Adipose tissue (tissue), 3 donors: ENCODE results near the gene SP2. TPM values are rescaled to one million over a fixed set of nuclear protein-coding genes. Genes with fewer than 3 reads are reported as not detected.
A peak's percentile ranks its signal among the peaks of the same experiment; 100 is the strongest.

Experiments
- H3K27ac ChIP-seq: one replicate; pipeline ENCODE4 v1.5.1; 2013; ENCODE audit warnings: low read depth, low read length
- WGBS, 3 donors: extraction: QIAGEN DNeasy Blood & Tissue Kit; methylation state at CpG; one replicate each; pipeline ENCODE4 v1.1.7; 2013; 5-methylcytosine and 5-hydroxymethylcytosine counted together
- polyA plus RNA-seq, 3 donors: library from polyadenylated mRNA; stranded (reverse); fragments of 200-250 nt; gene quantifications; one replicate each; pipeline ENCODE4 v1.2.3, GENCODE V29; 2013
- donor health status: healthy with polysubstance abuse.
- donor health status: Bipolar disorder and iron deficiency.
- donor health status: healthy.

SP2 gene
- polyA plus RNA-seq, 3 donors = 7.2 to 15.7 (median 9.2) TPM

DNA sequence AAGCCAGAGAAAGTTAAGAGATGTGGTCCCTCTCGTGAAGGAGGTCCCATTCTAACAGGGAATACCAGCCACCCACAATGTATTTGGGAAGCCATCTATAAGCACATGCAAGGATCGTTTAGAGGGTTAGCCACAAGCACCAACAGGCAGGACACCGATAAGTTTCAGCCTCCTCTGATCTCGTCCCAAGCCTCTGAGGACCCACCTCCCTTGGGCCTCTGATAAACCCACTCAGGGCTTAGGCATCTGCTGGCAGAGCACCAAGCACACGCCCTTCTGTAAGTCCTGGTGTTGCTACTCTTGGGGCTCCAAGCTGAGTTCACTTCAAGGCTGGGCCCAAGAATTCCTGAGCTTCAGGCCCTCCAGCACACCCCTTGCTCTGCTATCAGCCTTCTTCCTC, 39.9 kb downstream of the SP2 start:
- H3K27ac ChIP-seq = no peak overlapping the region
- WGBS, 3 donors = 78 to 80% (median 79%) methylated on average over 5 of the region's 5 CpGs

DNA sequence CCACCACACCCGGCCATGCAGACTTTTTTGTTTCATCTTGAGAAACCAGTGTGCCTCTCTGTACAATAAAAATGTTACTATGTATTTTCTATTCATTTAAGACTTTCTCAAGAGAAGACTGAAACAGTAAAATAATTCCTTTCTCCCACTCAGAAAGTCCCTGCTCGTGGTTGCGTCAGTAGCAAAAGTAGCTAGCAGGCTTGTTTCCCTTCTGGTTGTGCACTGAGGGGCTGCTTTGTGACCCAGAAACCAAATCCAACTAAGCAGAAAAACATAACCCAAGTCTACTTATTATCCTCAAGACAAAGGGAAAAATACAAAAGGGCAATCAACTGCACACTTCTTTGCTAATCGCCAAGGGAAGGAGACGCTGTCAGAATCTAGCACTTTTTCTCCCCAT, 41.9 kb downstream of the SP2 start:
- WGBS, 3 donors = 80 to 95% (median 89%) methylated on average over 5 of the region's 5 CpGs
- H3K27ac ChIP-seq = no peak overlapping the region

DNA sequence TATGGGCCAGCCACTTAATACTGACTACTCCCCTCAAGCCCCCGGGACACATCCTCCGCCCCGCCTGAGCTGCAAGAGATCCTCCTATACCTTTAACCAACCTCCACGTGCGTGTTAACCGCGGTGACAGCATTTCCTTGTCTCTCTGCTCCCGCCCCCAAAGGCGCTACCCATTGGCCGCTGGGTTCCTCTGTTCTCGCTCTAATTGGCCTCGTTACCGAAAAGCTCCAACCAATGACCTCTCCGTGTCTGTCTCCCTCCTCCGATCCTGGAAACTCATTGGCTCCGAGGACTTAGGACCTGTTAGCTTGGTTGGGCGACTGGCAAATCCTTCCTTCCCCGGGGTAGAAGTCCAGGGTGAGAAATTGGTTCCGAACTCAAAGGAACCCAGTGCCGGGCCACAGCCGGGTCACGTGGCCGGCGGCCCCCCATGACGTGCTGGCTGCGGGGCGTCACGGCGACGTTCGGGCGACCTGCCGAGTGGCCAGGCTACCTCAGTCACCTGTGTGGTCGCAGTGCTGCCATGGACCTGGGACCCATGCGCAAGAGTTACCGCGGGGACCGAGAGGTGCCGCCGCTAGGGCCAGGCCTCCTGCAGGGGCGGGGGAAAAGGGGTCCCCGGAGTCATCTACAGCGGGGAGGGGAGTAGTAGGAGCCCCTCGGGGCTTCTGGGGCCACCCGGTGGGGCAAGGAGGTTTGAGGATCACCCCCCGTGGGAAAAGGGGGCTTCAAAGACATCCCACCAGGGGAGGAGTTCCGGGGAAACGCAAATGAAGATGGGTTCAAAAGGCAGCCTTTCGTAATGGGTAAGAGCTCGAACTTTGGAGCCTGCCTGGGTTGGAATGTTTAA, 45.4 kb downstream of the SP2 start, which contains the start of gene PNPO:
TSS of gene PNPO (plus strand) at position 326 of the 850 bp plus-strand sequence. CDS start at position 431, 105 bp downstream.
- peak within 1 kb of the TSS; percentile 2 for H3K27ac ChIP-seq
- WGBS, 3 donors = 1 to 3% (median 1%) methylated on average over 50 of the region's 50 CpGs

DNA sequence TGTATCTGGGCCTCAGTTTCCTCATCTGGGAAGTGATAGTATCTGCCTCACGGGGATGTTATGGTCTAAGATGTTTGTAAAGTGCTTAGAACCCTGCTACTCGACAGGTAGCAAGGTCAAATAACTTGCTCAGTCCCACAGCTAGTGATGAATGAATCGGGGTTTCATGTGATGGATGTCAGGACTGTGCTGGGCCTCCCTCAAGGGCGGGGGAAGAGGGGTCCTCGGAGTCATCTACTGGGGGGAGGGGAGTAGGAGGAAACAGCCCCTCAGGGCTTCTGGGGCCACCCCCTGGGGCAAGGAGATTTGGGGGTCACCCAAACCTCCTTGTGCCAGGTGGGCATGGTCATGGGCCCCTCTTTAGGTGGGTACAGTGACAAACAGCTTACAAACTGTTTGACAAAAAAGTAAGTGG, 46.1 kb downstream of the SP2 start:
- no peak overlapping the region for H3K27ac ChIP-seq
- WGBS, 3 donors = 7 to 9% (median 7%) methylated on average over 5 of the region's 5 CpGs

DNA sequence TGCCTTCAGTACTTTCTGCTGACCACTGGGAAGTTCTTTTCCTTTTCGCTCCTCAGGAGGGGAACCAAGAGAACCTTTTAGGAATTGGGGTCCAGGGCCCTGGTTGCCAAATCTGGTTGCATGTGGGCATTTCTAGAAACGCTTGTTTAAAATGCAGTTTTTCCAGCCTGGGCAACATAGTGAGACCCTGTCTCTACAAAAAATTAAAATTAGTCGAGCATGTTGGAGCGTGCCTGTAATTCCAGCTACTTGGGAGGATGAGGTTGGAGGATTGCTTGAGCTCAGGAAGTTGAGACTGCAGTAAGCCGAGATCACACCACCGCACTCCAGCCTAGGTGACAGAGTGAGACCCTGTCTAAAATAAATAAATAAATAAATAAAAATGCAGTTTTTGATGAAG, 46.5 kb downstream of the SP2 start:
- 71 to 90% (median 75%) methylated on average over 5 to 6 of the region's 6 CpGs for WGBS, 3 donors
- H3K27ac ChIP-seq = no peak overlapping the region

DNA sequence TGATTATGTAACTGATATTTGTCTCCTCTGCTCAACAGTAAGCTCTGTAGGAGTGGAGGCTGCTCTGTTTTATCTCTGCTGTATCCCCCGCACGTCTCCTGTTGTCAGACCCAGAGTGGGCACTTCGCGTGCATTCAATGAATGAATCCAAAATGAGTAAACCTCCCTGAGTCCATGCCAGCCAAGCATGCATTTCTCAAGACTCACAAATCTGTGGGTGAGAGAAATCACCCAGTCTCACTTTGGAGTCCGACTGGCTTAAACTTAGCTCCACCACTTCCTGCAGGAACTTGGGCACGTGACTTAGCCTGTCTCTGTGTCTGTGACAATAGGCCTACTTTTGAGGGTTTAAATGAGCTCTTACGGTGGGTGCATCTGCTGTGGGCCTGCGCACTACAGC, 49.0 kb downstream of the SP2 start:
- H3K27ac ChIP-seq = no peak overlapping the region
- 62 to 84% (median 63%) methylated on average over 8 of the region's 8 CpGs for WGBS, 3 donors

DNA sequence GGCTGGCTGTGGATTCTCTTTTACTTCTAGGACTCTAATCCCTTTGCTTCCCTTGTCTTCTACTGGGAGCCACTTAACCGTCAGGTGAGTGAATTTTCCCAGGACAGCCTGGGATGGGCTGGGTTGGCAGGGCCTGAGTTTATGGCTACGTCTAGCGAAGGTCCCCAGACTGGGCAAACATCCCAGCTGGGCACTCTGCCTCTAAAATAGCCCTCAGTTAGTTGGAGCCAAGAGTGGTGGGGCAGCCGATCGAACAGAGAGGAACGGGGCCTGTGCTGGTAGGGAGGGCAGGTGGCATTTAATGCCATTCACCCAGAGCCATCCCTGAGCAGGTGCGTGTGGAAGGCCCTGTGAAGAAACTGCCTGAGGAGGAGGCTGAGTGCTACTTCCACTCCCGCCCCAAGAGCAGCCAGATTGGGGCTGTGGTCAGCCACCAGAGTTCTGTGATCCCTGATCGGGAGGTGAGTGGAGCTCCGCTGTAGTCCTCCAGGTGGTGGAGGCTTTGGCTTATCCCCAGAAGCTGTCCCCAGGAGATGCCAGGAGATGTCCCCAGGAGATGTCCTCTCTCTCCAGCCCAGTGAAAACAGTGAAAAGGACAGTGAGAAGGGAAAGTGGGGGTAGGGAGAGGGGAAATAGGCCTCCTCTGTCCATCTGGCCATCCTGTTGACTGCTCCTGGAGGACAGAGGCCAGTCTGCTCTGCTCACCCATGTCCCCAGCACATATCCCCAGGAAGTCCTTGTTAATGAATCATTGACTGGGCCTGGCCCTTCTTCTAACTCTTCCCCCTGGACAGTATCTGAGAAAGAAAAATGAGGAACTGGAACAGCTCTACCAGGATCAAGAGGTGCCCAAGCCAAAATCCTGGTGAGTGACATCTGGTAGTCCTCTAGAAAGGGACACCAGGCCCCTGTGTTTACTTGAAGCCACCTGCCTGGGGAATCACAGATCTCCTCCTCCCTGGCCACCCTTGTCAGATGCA, 49.8 kb downstream of the SP2 start:
- WGBS, 3 donors = 42 to 88% (median 87%) methylated on average over 10 of the region's 10 CpGs

DNA sequence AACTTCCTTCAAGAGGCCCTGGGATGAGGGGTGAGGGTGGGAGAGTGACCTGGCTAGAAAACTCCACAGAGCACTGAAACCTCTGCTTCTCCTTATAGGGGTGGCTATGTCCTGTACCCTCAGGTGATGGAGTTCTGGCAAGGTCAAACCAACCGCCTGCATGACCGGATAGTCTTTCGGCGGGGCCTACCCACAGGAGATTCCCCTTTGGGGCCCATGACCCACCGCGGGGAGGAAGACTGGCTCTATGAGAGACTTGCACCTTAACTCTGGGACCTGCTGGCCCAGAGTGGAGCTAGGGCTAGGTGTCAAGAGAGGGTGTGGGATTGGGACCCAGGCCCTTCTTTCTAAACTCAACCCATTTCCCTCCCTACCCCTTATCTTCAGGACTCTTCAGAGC, 50.5 kb downstream of the SP2 start:
- WGBS, 3 donors = 90 to 94% (median 93%) methylated on average over 6 of the region's 6 CpGs

More for the DNA sequence above, 49.8 kb downstream of the SP2 start:
- H3K27ac ChIP-seq = no peak overlapping the region

DNA sequence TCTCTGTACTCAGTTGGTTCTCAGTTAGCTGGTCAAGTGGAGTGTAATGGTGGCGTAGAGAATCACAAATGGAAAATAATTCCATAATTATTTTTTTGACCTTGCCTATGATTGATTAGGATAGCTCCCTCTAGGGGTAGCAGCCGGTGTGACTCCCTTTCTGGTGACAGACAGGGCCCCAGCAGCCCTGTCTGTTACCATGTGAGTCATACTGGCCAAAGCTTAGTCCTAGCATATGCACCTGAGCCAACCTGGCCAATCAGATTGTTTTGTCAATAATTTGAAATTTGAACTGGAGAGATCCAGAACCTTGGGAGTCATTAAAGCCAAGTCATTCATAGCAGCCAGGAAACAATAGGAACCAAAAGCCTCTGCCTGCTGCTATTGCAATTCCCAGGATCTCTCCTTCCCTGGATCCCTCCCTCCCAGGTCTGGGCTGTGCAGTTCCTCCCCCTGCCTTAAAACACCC, 50.9 kb downstream of the SP2 start:
- H3K27ac ChIP-seq = no peak overlapping the region
- WGBS, 3 donors = 10 to 25% (median 24%) methylated on average over 2 of the region's 2 CpGs

More for the DNA sequence above, 50.5 kb downstream of the SP2 start:
- no peak overlapping the region for H3K27ac ChIP-seq

DNA sequence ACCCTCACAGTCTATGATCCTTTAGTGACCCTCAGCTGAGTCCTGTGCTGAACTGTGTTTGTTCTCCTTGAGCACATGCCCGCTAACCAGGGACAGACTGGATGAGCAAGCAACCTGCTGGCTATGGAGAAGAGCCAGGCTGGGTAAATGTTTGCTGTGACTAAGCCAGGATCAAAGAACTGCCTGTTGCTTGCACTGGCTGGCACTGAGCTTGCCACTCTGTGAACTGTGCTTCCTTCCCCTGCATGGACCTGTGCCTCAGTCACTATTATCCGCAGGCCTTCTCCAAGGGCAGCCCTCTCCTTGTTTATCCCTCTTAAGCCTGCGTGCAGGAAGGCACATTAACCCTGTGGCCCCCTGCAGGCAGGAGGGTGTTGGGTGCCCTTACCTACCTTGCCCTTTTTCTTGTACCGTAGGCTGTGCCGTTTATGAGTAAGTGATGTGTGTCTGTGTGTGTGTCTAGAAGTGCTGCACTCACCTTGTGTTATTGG, 52.7 kb downstream of the SP2 start:
- H3K27ac ChIP-seq = no peak overlapping the region
- WGBS, 3 donors = 7 to 48% (median 43%) methylated on average over 5 of the region's 5 CpGs

DNA sequence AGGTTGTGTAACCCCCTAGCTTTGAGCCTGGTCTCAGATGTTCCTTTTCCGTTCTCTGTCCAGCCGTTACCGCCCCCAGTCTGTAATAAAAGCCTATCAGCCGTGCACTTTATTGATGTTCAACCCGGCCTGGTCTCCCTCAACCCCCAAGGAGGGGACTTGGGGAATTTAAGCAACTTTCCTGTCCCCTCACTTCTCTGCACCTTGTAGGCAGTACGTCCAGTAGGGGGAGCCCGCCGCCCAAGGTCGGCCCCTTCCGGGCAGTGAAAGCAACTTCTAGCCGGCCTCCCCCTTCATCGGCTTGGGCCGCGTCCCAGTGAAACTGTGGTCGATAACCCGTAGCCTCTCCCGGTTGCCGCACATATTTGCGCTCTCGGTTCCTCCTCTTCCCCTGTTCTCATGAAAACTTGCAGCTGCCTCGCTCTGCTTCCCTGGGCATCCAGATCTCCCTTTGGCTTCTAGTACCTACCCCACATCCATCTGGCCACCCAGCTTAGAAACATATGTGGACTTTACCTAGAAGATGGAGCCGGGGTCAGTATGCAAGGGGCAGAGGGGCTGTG, 53.2 kb downstream of the SP2 start:
- H3K27ac ChIP-seq = no peak overlapping the region
- whole genome bisulfite sequencing, 3 donors = 2 to 4% (median 3%) methylated on average over 22 of the region's 22 CpGs

DNA sequence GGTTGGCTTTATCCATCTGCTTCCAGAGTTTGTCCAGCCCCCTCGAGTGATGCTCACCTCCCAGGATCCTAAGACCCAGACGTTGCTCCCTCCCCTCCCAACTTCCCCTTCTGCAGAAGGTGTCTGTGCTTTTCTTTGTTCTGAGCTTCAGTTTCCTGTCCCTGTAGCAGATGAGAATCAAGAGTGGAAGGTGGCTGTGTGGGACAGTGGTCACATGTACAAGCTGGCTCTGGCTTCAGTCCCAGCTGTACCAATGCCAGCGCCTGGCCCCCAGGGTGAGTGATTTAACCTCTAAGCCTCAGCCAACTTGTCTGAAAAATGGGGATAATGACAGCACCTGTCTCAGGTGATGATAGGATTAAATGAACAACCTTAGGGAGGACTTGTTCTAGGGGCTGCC, 53.9 kb downstream of the SP2 start:
- H3K27ac ChIP-seq = no peak overlapping the region
- WGBS, 3 donors = 17 to 40% (median 38%) methylated on average over 3 of the region's 3 CpGs

DNA sequence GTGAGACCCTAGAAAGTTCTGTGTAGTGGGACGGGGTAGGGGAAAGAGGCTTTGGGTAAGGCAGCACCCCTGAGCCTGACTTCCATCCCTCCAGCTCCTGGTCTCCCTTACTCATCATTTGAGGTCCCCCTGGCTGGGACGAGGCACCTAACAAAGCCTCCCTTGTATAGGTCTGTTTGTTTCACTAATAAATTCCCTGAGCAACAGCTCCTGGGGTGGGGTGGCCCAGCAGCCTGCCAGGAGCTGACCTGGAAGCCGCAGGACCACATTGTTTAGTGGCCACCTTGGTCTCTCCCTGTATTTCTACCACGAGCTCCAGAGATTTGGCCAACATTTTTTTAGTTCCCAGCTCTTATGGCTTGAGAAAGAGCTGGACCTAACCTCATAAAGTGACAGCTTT, 54.4 kb downstream of the SP2 start:
- no peak overlapping the region for H3K27ac ChIP-seq
- WGBS, 3 donors = 65 to 91% (median 90%) methylated on average over 4 of the region's 4 CpGs

DNA sequence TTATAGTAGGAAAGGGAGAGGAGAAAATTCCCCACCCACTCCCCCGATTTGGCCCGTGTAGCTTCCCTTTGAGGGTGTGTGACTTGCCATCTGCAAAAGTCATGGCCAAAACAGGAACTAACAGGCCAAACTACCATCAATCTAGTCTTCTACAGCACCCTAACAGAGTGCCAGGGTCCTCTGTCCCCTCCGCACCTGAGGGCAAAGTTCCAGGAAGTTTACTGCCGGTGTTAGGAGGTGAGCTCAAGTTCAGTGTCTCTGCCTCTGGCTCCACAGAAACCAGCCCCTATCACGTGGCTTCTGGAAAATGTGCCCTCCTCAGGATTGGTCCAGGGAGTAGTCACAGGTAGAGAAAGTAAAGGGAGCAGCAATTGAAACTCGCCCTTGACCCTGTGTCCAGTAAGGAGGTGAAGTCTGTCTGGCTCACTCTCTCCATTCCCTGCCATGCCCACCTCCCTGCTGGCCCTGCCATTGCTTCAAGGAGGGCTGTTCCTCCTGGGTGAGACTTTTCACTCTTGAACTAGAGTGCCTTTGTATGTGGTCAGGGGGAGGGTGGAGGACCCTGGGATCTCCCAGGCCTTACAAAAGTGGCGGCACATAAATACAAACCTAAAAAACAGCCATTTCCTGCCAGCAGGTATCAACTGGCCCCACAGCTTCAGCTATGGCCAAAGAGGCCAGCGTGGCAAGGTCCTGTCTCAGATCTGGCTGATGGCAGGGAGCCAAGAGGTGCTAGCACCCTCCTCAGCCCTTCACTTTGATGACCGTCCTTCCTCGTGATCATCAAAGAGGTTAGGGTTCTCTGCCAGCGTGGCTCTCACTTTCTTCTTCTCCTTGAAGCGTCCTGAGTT, 56.4 kb downstream of the SP2 start:
- WGBS, 3 donors = 29 to 70% (median 65%) methylated on average over 11 to 12 of the region's 12 CpGs
- H3K27ac ChIP-seq = no peak overlapping the region

DNA sequence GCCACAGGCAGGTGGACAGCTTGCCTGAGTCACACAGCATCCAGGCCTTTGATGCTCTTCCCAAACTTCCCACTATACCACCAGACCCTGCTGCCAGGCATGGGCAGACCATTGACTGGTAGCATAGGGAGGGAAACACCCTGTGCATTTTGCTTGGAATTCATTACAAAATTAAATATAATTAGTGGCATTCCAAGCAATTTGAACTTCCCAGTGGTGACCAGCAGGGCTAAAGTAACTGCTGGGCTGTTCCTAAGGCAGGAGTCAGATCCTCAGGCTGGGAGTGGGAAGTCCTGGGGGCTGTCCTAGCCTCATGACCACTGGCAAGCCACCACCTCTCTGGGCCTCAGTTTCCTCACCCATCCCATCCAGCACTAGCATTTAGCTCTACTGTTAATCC, 57.9 kb downstream of the SP2 start:
- no peak overlapping the region for H3K27ac ChIP-seq

DNA sequence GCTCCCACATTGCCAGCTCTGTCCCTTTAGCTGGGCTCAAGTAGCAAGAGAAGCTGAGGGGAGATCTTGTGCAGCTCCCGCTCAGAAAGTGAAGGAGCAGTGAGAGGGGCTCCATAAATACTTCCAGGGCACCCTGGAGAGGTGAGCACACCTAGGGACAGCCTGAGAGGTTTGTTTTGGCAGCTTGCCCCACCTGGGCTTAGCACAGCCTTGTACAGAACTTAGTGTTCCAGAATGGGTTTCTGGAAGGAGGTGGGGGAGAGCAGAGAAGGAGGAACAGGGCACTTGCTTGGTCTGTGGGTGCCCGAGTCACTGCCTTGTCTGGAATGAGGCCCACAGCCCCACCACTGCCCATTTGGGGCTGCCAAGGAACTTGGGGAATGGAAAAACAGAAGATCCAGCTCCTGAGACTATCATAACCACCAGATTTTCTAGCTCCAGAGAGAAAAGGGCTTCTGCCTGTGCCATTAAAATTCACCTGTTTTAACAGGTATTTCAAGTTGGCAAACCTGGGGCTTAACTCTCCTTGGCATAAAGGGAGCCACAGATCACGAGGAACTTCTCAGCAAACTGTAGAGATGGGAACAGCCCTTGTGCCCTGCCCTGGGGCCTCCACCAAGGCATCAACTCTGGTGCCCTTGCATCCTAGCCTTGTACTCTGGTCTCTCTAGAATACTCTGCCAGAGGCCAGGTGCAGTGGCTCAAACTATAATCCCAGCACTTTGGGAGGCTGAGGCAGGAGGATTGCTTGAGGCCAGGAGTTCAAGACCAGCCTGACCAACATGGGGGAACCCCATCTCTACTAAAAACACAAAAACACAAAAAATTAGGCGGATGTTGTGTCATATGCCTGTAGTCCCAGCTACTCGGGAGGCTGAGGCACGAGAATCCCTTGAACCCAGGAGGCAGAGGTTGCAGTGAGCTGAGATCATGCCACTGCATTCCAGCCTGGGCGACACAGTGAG, 59.7 kb downstream of the SP2 start:
- 33 to 90% (median 82%) methylated on average over 7 of the region's 7 CpGs for WGBS, 3 donors
- H3K27ac ChIP-seq = no peak overlapping the region
